GM23338 (cell line): ENCODE data around the gene ABHD10. TPM values are rescaled to one million over a fixed set of nuclear protein-coding genes. Genes with fewer than 3 reads are reported as not detected.

Source experiments
- ATAC-seq: fragments of 200-7000 bp; cut with Tn5 transposase; 3 replicates; pipeline ENCODE4 v1.9.1; 2020
- DNase-seq: peaks from one replicate; pipeline ENCODE4 v3.0.0-alpha.2; 2015; ENCODE audit warnings: low spot score
- H2AFZ ChIP-seq: fragments of 200-600 bp; sonication (generic); 2 replicates; pipeline ENCODE4 v1.8.0; 2016; ENCODE audit warnings: antibody characterized with exemption, mild to moderate bottlenecking, moderate library complexity
- H3F3A ChIP-seq: fragments of 200-600 bp; sonication (generic); replicated peaks from 2 replicates; pipeline ENCODE4 v1.8.0; 2017; ENCODE audit warnings: antibody characterized with exemption, mixed run types, low read depth
- H3K27ac ChIP-seq: fragments of 200-600 bp; sonication (generic); 2 replicates; pipeline ENCODE4 v1.6.1; 2016; ENCODE audit warnings: low read depth
- H3K27me3 ChIP-seq: fragments of 200-600 bp; sonication (generic); 2 replicates; pipeline ENCODE4 v1.8.0; 2016; ENCODE audit warnings: mild to moderate bottlenecking, mixed run types, moderate library complexity; ENCODE audit not compliant: insufficient read depth
- H3K36me3 ChIP-seq: fragments of 200-600 bp; sonication (generic); 2 replicates; pipeline ENCODE4 v1.8.0; 2016; ENCODE audit warnings: mild to moderate bottlenecking; ENCODE audit not compliant: insufficient read depth
- H3K4me1 ChIP-seq: fragments of 200-600 bp; sonication (generic); 2 replicates; pipeline ENCODE4 v1.8.0; 2016; ENCODE audit warnings: mild to moderate bottlenecking, moderate library complexity; ENCODE audit not compliant: insufficient read depth
- H3K4me2 ChIP-seq: fragments of 200-600 bp; sonication (generic); 2 replicates; pipeline ENCODE4 v1.7.1; 2017; ENCODE audit warnings: mixed run types
- H3K4me3 ChIP-seq: fragments of 200-600 bp; sonication (generic); 2 replicates; pipeline ENCODE4 v1.6.1; 2016; ENCODE audit warnings: mixed run types
- H3K79me2 ChIP-seq: fragments of 200-600 bp; sonication (generic); replicated peaks from 2 replicates; pipeline ENCODE4 v1.8.0; 2017; ENCODE audit warnings: mild to moderate bottlenecking; ENCODE audit not compliant: insufficient read depth
- H3K9me2 ChIP-seq: fragments of 200-600 bp; sonication (generic); 2 replicates; pipeline ENCODE4 v1.8.0; 2017; ENCODE audit not compliant: insufficient read depth
- H4K20me1 ChIP-seq: fragments of 200-600 bp; sonication (generic); replicated peaks from 2 replicates; pipeline ENCODE4 v1.8.0; 2017; ENCODE audit warnings: mild to moderate bottlenecking; ENCODE audit not compliant: insufficient read depth
- H3K27ac Mint-ChIP-seq: 2 replicates; pipeline ENCODE4 v1.8.0; 2020; ENCODE audit warnings: inconsistent platforms, mild to moderate bottlenecking, moderate library complexity, mixed read lengths
- H3K27me3 Mint-ChIP-seq: 3 replicates; pipeline ENCODE4 v1.8.0; 2022; ENCODE audit warnings: low read depth, mild to moderate bottlenecking, moderate library complexity, mixed read lengths, inconsistent platforms; ENCODE audit not compliant: insufficient read depth, poor library complexity
- H3K36me3 Mint-ChIP-seq: 3 replicates; pipeline ENCODE4 v1.8.0; 2021; ENCODE audit warnings: low read depth, mild to moderate bottlenecking, inconsistent platforms, moderate library complexity, mixed read lengths
- H3K4me1 Mint-ChIP-seq: 3 replicates; pipeline ENCODE4 v1.8.0; 2020; ENCODE audit warnings: mild to moderate bottlenecking, inconsistent platforms, mixed read lengths
- H3K4me3 Mint-ChIP-seq: 3 replicates; pipeline ENCODE4 v1.8.0; 2021; ENCODE audit warnings: moderate library complexity, mild to moderate bottlenecking, inconsistent platforms, mixed read lengths
- H3K9me3 Mint-ChIP-seq: 3 replicates; pipeline ENCODE4 v1.8.0; 2020; ENCODE audit warnings: moderate library complexity, mild to moderate bottlenecking, inconsistent platforms, mixed read lengths
- CREB1 ChIP-seq: fragments of 250-450 bp; sonication (Bioruptor Pico); IDR thresholded peaks from 2 replicates; pipeline ENCODE4 v1.5.0; 2020; ENCODE audit warnings: low read depth, mild to moderate bottlenecking, moderate library complexity
- EZH2phosphoT487 ChIP-seq: fragments of 200-600 bp; sonication (generic); IDR thresholded peaks from one replicate; pipeline ENCODE4 v1.8.1; 2018; ENCODE audit warnings: antibody characterized with exemption; ENCODE audit not compliant: unreplicated experiment
- ZNF114 ChIP-seq: fragments of 250-450 bp; sonication (Bioruptor Pico); IDR thresholded peaks from 2 replicates; pipeline ENCODE4 v1.5.0; 2020; ENCODE audit warnings: mild to moderate bottlenecking, moderate library complexity
- polyA plus RNA-seq: library from polyadenylated mRNA; unstranded; fragments of >200 nt; fragmentation: Nextera tagmentation; extraction: Ambion mirVana; gene quantifications from 2 replicates; pipeline ENCODE4 v1.2.1, GENCODE V29; 2016
- total RNA-seq: library from RNA; depleted of rRNA; stranded (reverse); fragments of >200 nt; shearing (Covaris generic); gene quantifications from 2 replicates; pipeline ENCODE4 v1.2.3, GENCODE V29; 2014
- TF ChIP-seq, protein P1 (sequence below): IDR thresholded peaks from 2 replicates; pipeline ENCODE4 v1.6.1; 2016; ENCODE audit warnings: antibody characterized with exemption
- TF ChIP-seq, protein P2 (sequence below), 2 experiments: fragments of 200-600 bp in 1 of 2; sonication (generic) in 1 of 2; conservative IDR thresholded peaks; 2 replicates each; pipeline versions ENCODE4 v1.5.1 to v1.6.1; 2016 to 2017; ENCODE audit warnings: antibody characterized with exemption in 2 of 2, low read depth in 2 of 2, mild to moderate bottlenecking in 2 of 2, moderate library complexity in 1 of 2

The ABHD10 gene
- total and polyA plus RNA-seq, 2 experiments from 2014 or later: 16.9 to 28.0 TPM

- TF ChIP-seq CREB1 (CRISPR knock-in tag) (no peak), EZH2phosphoT487 (no peak), ZNF114 (CRISPR knock-in tag) (no peak)
- peak overlapping the region; percentile 12; the same call in 1 of the 2 replicates for H3K27ac Mint-ChIP-seq
- no peaks in the 10 kb centered on the region for H3K9me2 ChIP-seq
- peaks cover 8% of the 10 kb centered on the region for H3K4me1 Mint-ChIP-seq
- no peak overlapping the region for H3K4me3 Mint-ChIP-seq
- H3K27ac ChIP-seq: peak overlapping the region; percentile 34; the same call in 1 of the 2 replicates
- no peaks in the 10 kb centered on the region for H3K27me3 ChIP-seq
- peaks cover 2% of the 10 kb centered on the region for H3K27me3 Mint-ChIP-seq
- no peak overlapping the region for H2AFZ ChIP-seq
- no peaks in the 10 kb centered on the region for H3F3A ChIP-seq
- no peak for ATAC-seq
- H3K4me1 ChIP-seq: peaks cover 7% of the 10 kb centered on the region
- no peak overlapping the region for H3K4me2 ChIP-seq
- no peaks in the 10 kb centered on the region for H3K79me2 ChIP-seq
- no peak overlapping the region for H3K4me3 ChIP-seq
- no peaks in the 10 kb centered on the region for H4K20me1 ChIP-seq
- H3K9me3 Mint-ChIP-seq: no peaks in the 10 kb centered on the region
- no peak for DNase-seq
- H3K36me3 Mint-ChIP-seq: peaks cover 4% of the 10 kb centered on the region; the same call in 1 of the 3 replicates
- no peaks in the 10 kb centered on the region for H3K36me3 ChIP-seq
These were observed 11.8 kb upstream of the ABHD10 start for GRCh38 chr3:111967068-111967467.

DNA sequence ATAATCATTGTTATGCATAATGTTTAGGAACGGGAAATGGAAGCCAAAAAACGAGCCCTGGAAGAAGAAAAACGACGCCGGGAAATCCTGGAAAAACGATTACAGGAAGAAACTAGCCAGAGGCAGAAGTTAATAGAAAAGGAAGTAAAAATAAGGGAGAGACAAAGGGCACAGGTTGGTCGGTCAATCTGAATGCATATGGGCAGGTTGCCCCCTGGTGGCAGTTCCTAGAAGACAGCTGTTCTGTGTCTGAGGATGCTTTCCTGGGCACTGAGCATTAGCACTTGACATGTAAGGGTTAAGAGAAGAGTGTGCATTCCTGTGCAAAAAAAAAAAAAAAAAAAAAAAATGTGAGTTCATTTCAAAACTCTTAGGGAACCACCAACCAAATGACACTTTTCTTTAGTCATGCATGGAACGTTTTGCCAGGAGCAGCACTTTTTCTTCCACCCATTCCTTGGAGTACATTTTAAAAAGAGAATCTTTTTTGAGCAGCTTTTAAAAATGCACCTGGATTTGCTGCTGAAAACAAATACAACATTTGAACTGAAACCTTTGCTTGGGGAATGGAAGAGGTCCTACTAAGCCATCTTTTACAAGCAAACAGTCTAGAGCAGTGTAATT, 11.1 kb upstream of the ABHD10 start:
- Histone ChIP-seq H2AFZ (no peak overlapping the region), H3F3A (no peaks in the 10 kb centered on the region), H3K27ac (no peak overlapping the region), H3K27me3 (no peaks in the 10 kb centered on the region), H3K9me2 (no peaks in the 10 kb centered on the region), H4K20me1 (no peaks in the 10 kb centered on the region), H3K4me1 (peaks cover 7% of the 10 kb centered on the region), H3K36me3 (no peaks in the 10 kb centered on the region), H3K4me3 (no peak overlapping the region), H3K79me2 (no peaks in the 10 kb centered on the region), H3K4me2 (no peak overlapping the region)
- Mint-ChIP-seq H3K9me3 (no peaks in the 10 kb centered on the region), H3K27me3 (peaks cover 2% of the 10 kb centered on the region), H3K4me1 (peaks cover 8% of the 10 kb centered on the region), H3K4me3 (no peak overlapping the region), H3K36me3 (peaks cover 4% of the 10 kb centered on the region; the same call in 1 of the 3 replicates), H3K27ac (no peak overlapping the region)
- ATAC-seq (peak; percentile 96), DNase-seq (peak; percentile 95)
- TF ChIP-seq, protein P1, sequence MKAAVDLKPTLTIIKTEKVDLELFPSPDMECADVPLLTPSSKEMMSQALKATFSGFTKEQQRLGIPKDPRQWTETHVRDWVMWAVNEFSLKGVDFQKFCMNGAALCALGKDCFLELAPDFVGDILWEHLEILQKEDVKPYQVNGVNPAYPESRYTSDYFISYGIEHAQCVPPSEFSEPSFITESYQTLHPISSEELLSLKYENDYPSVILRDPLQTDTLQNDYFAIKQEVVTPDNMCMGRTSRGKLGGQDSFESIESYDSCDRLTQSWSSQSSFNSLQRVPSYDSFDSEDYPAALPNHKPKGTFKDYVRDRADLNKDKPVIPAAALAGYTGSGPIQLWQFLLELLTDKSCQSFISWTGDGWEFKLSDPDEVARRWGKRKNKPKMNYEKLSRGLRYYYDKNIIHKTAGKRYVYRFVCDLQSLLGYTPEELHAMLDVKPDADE: no peak
- TF ChIP-seq, protein P2, sequence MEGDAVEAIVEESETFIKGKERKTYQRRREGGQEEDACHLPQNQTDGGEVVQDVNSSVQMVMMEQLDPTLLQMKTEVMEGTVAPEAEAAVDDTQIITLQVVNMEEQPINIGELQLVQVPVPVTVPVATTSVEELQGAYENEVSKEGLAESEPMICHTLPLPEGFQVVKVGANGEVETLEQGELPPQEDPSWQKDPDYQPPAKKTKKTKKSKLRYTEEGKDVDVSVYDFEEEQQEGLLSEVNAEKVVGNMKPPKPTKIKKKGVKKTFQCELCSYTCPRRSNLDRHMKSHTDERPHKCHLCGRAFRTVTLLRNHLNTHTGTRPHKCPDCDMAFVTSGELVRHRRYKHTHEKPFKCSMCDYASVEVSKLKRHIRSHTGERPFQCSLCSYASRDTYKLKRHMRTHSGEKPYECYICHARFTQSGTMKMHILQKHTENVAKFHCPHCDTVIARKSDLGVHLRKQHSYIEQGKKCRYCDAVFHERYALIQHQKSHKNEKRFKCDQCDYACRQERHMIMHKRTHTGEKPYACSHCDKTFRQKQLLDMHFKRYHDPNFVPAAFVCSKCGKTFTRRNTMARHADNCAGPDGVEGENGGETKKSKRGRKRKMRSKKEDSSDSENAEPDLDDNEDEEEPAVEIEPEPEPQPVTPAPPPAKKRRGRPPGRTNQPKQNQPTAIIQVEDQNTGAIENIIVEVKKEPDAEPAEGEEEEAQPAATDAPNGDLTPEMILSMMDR (conservative IDR thresholded peaks at IDR 0.05; ENCODE audit: low read depth in 2 of 2): peak; percentile 91 to 97
